Suprapubic skin (tissue), 3 donors: ENCODE measurements around the gene METTL8.

Experiments used
- CTCF ChIP-seq, 2 donors: fragments of 200-600 bp in 1 of 2; fragments of 450-650 bp in 1 of 2; sonication (generic) in 1 of 2; IDR thresholded peaks; one replicate each; pipeline ENCODE4 v1.5.1; 2016 to 2019; ENCODE audit warnings: antibody characterized with exemption in 2 of 2, mild to moderate bottlenecking in 1 of 2, moderate library complexity in 1 of 2
- POLR2AphosphoS5 ChIP-seq, 3 donors: sonication (generic); formaldehyde crosslinking; IDR thresholded peaks; one replicate each; pipeline ENCODE4 v1.6.1; 2017; ENCODE audit warnings: antibody characterized with exemption in 3 of 3

GRCh38 chr2:171482308-171482707 lies 48.5 kb upstream of the METTL8 start:
- TF ChIP-seq CTCF (IDR thresholded peaks at IDR 0.05), result no peak
- no peak for TF ChIP-seq POLR2AphosphoS5 (IDR thresholded peaks at IDR 0.05)
